Hepatocyte (in vitro differentiated cells): ENCODE data around the gene TMED9. TPM values are rescaled to one million over a fixed set of nuclear protein-coding genes. Genes with fewer than 3 reads are reported as not detected.

Experiments
- DNase-seq: peaks from one replicate; pipeline ENCODE4 v3.0.0-alpha.2; 2016; ENCODE audit warnings: low spot score
- H2AFZ ChIP-seq: fragments of 200-600 bp; sonication (generic); 2 replicates; pipeline ENCODE4 v1.6.0; 2016; ENCODE audit warnings: antibody characterized with exemption, mild to moderate bottlenecking
- H3K27ac ChIP-seq: fragments of 200-600 bp; sonication (generic); 2 replicates; pipeline ENCODE4 v1.5.1; 2016; ENCODE audit warnings: mild to moderate bottlenecking
- H3K27me3 ChIP-seq: fragments of 200-600 bp; sonication (generic); 2 replicates; pipeline ENCODE4 v1.6.1; 2016
- H3K36me3 ChIP-seq: fragments of 200-600 bp; sonication (generic); replicated peaks from 2 replicates; pipeline ENCODE4 v1.5.1; 2016; ENCODE audit warnings: low read depth; ENCODE audit not compliant: insufficient read depth
- H3K4me1 ChIP-seq: fragments of 200-600 bp; sonication (generic); 2 replicates; pipeline ENCODE4 v1.5.1; 2016; ENCODE audit warnings: mild to moderate bottlenecking, moderate library complexity; ENCODE audit not compliant: insufficient read depth
- H3K4me2 ChIP-seq: fragments of 200-600 bp; sonication (generic); 2 replicates; pipeline ENCODE4 v1.6.0; 2016
- H3K4me3 ChIP-seq: fragments of 200-600 bp; sonication (generic); 2 replicates; pipeline ENCODE4 v1.5.1; 2016; ENCODE audit warnings: mild to moderate bottlenecking
- H3K79me2 ChIP-seq: fragments of 200-600 bp; sonication (generic); 2 replicates; pipeline ENCODE4 v1.6.0; 2017; ENCODE audit warnings: mild to moderate bottlenecking
- H3K9me2 ChIP-seq: fragments of 200-600 bp; sonication (generic); replicated peaks from 2 replicates; pipeline ENCODE4 v1.6.0; 2017; ENCODE audit warnings: mild to moderate bottlenecking; ENCODE audit not compliant: insufficient read depth
- H3K9me3 ChIP-seq: fragments of 200-600 bp; sonication (generic); 2 replicates; pipeline ENCODE4 v1.5.1; 2016; ENCODE audit warnings: low read depth, mild to moderate bottlenecking
- H4K20me1 ChIP-seq: fragments of 200-600 bp; sonication (generic); 2 replicates; pipeline ENCODE4 v1.6.0; 2016; ENCODE audit warnings: mild to moderate bottlenecking; ENCODE audit not compliant: insufficient read depth, poor library complexity, severe bottlenecking
- EZH2 ChIP-seq: fragments of 200-600 bp; sonication (generic); IDR thresholded peaks from 2 replicates; pipeline ENCODE4 v1.6.1; 2016; ENCODE audit warnings: antibody characterized with exemption, mild to moderate bottlenecking, borderline replicate concordance
- EZH2phosphoT487 ChIP-seq: fragments of 200-600 bp; sonication (generic); IDR thresholded peaks from one replicate; pipeline ENCODE4 v1.6.1; 2018; ENCODE audit warnings: antibody characterized with exemption, mild to moderate bottlenecking, low read depth, moderate library complexity; ENCODE audit not compliant: unreplicated experiment, severe bottlenecking
- WGBS: methylation state at CpG from one replicate; pipeline ENCODE4 v1.1.6; 2016; ENCODE audit warnings: low lambda C conversion rate; ENCODE audit errors: missing lambda C conversion rate; 5-methylcytosine and 5-hydroxymethylcytosine counted together
- polyA plus RNA-seq: library from polyadenylated mRNA; unstranded; fragments of >200 nt; fragmentation: Nextera tagmentation; extraction: Ambion mirVana; gene quantifications from 2 replicates; pipeline ENCODE4 v1.2.1, GENCODE V29; 2016
- total RNA-seq: library from RNA; depleted of rRNA; stranded (reverse); fragments of >200 nt; gene quantifications from 2 replicates; pipeline ENCODE4 v1.2.3, GENCODE V29; 2014
- TF ChIP-seq, protein P1 (sequence below): fragments of 200-600 bp; sonication (generic); IDR thresholded peaks from 2 replicates; pipeline ENCODE4 v1.5.1; 2016; ENCODE audit warnings: antibody characterized with exemption, mild to moderate bottlenecking; ENCODE audit not compliant: poor library complexity

Gene TMED9
- total and polyA plus RNA-seq, 2 experiments from 2014 or later: 187 to 512 TPM

GRCh38 chr5:177609076-177610059 lies 17.4 kb downstream of the TMED9 start:
- H2AFZ ChIP-seq: no peak overlapping the region
- H3K9me2 ChIP-seq: no peaks in the 10 kb centered on the region
- DNase-seq: no peak
- no peak overlapping the region for H3K27ac ChIP-seq
- H3K79me2 ChIP-seq: no peaks in the 10 kb centered on the region
- no peaks in the 10 kb centered on the region for H3K27me3 ChIP-seq
- no peak overlapping the region for H3K4me2 ChIP-seq
- H3K4me3 ChIP-seq: no peak overlapping the region
- H3K36me3 ChIP-seq: no peaks in the 10 kb centered on the region
- WGBS: 94% methylated on average over 21 of the region's 21 CpGs
- H3K4me1 ChIP-seq: no peaks in the 10 kb centered on the region
- TF ChIP-seq, protein P1, sequence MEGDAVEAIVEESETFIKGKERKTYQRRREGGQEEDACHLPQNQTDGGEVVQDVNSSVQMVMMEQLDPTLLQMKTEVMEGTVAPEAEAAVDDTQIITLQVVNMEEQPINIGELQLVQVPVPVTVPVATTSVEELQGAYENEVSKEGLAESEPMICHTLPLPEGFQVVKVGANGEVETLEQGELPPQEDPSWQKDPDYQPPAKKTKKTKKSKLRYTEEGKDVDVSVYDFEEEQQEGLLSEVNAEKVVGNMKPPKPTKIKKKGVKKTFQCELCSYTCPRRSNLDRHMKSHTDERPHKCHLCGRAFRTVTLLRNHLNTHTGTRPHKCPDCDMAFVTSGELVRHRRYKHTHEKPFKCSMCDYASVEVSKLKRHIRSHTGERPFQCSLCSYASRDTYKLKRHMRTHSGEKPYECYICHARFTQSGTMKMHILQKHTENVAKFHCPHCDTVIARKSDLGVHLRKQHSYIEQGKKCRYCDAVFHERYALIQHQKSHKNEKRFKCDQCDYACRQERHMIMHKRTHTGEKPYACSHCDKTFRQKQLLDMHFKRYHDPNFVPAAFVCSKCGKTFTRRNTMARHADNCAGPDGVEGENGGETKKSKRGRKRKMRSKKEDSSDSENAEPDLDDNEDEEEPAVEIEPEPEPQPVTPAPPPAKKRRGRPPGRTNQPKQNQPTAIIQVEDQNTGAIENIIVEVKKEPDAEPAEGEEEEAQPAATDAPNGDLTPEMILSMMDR: no peak
- no peak for TF ChIP-seq EZH2phosphoT487
- TF ChIP-seq EZH2: no peak
- no peaks in the 10 kb centered on the region for H3K9me3 ChIP-seq
- no peaks in the 10 kb centered on the region for H4K20me1 ChIP-seq

DNA sequence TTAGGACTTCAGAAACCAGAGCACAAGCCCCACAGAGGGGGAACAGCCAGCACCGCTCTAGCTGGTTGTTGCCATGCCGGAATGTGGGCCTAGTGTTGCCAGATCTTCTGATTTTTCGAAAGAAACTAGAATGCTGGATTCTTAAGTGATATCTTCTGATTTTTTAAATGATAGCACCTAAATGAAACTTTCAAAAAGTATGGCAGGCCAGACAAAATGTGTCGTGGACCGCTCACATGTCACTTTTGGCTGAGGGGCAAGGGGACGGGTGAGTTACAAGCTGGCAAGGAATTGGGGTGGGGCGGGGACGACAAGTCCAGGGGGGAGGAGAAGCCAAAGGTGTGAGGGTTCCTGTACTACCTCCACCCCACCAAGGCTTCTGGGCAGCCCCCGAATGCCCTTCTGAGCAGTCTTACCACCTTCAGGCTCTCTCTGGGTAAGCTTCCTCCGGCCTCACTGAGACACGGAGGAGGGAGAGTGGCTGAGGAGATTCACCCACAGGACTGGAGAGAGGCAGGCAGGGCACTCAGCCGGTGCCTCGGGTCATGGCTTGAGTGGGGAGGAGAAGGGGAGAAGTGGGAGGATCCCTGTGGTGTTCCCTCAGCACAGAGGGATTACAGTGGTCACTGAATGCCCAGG lies 18.2 kb downstream of the TMED9 start:
- TF ChIP-seq EZH2phosphoT487 (no peak), EZH2 (no peak)
- TF ChIP-seq, protein P1: no peak
- Histone ChIP-seq H3K4me3 (no peak overlapping the region), H3K9me2 (no peaks in the 10 kb centered on the region), H3K79me2 (no peaks in the 10 kb centered on the region), H3K27me3 (no peaks in the 10 kb centered on the region), H2AFZ (no peak overlapping the region), H4K20me1 (no peaks in the 10 kb centered on the region), H3K9me3 (no peaks in the 10 kb centered on the region), H3K4me1 (no peaks in the 10 kb centered on the region), H3K4me2 (no peak overlapping the region), H3K27ac (no peak overlapping the region), H3K36me3 (no peaks in the 10 kb centered on the region)
- no peak for DNase-seq
- WGBS: 88% methylated on average over 12 of the region's 13 CpGs

GRCh38 chr5:177610770-177611445 lies 18.9 kb downstream of the TMED9 start:
- no peak for DNase-seq
- Histone ChIP-seq H3K27ac (no peak overlapping the region), H3K4me3 (no peak overlapping the region), H3K4me2 (no peak overlapping the region), H3K27me3 (no peaks in the 10 kb centered on the region), H3K36me3 (no peaks in the 10 kb centered on the region), H3K79me2 (no peaks in the 10 kb centered on the region), H3K9me3 (no peaks in the 10 kb centered on the region), H3K9me2 (no peaks in the 10 kb centered on the region), H2AFZ (no peak overlapping the region), H4K20me1 (no peaks in the 10 kb centered on the region), H3K4me1 (no peaks in the 10 kb centered on the region)
- TF ChIP-seq EZH2phosphoT487: no peak
- TF ChIP-seq, protein P1: no peak
- no peak for TF ChIP-seq EZH2
- WGBS: 93% methylated on average over 4 of the region's 4 CpGs
